Activated CD4-positive, alpha-beta memory T cell treated with anti-CD3 and anti-CD28 coated beads for 36 hours (primary cell): ENCODE measurements around the gene FRRS1. TPM values are rescaled to one million over a fixed set of nuclear protein-coding genes. Genes with fewer than 3 reads are reported as not detected.

Experiments
- CTCF ChIA-PET: fragments of 350-600 bp; sonication (Branson Sonifier 250); formaldehyde crosslinking; loops from one replicate; lab custom pipeline; 2021; ENCODE audit warnings: antibody characterized with exemption, inconsistent platforms; lab: Charles Lee
- POLR2A ChIA-PET: fragments of 350-600 bp; sonication (Branson Sonifier 250); formaldehyde crosslinking; loops from one replicate; lab custom pipeline; 2021; ENCODE audit warnings: antibody characterized with exemption; lab: Charles Lee
- DNase-seq: peaks from one replicate; pipeline ENCODE4 v3.0.0-alpha.2; 2020
- H3K27ac Mint-ChIP-seq: one replicate; pipeline ENCODE4 v1.8.0; 2021; ENCODE audit warnings: mixed read lengths
- H3K27me3 Mint-ChIP-seq: one replicate; pipeline ENCODE4 v1.8.0; 2021; ENCODE audit warnings: mixed read lengths
- H3K36me3 Mint-ChIP-seq: one replicate; pipeline ENCODE4 v1.8.0; 2021; ENCODE audit warnings: mixed read lengths
- H3K4me1 Mint-ChIP-seq: one replicate; pipeline ENCODE4 v1.8.0; 2021; ENCODE audit warnings: low read depth, mixed read lengths
- H3K4me3 Mint-ChIP-seq: one replicate; pipeline ENCODE4 v1.8.0; 2021; ENCODE audit warnings: mild to moderate bottlenecking, mixed read lengths
- H3K9me3 Mint-ChIP-seq: one replicate; pipeline ENCODE4 v1.8.0; 2021; ENCODE audit warnings: mixed read lengths
- intact Hi-C: fragments of 100-400 bp; cut with micrococcal nuclease; formaldehyde crosslinking; loops from one replicate; pipeline ENCODE4 v1.15.1; 2023
- total RNA-seq, 2 experiments: library from RNA; stranded (reverse); gene quantifications; one replicate each; pipeline ENCODE4 v1.2.3, GENCODE V29; 2021

FRRS1 gene
- total RNA-seq, 2 experiments from 2014 or later = 0.64 to 0.77 TPM

DNA sequence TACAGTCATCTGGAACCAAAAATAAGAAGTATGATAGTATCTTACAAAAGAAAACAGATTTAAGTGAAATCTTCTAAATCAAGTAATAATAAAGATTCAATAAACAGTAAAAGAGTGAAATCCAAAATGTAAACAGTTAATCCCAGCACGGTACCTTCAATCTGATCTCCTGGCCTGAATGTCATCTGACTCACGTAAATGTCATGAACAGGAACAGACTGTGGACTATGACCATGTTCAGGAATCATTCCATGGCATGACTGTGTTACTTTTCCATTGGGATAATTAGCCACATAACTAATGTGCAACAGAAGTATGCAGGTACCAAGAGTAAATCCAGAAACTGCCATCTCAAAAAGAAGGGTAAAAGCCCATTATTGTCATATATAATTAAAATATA is 18.0 kb downstream of the FRRS1 start:
- H3K36me3 Mint-ChIP-seq = no peaks in the 10 kb centered on the region
- no peak overlapping the region for H3K4me3 Mint-ChIP-seq
- no peak overlapping the region for H3K27ac Mint-ChIP-seq
- ChIA-PET POLR2A (no interaction called here), CTCF (no interaction called here)
- intact Hi-C loops = no loop called here
- DNase-seq = no peak
- no peaks in the 10 kb centered on the region for H3K27me3 Mint-ChIP-seq
- H3K4me1 Mint-ChIP-seq = peaks cover 19% of the 10 kb centered on the region
- H3K9me3 Mint-ChIP-seq = no peaks in the 10 kb centered on the region

DNA sequence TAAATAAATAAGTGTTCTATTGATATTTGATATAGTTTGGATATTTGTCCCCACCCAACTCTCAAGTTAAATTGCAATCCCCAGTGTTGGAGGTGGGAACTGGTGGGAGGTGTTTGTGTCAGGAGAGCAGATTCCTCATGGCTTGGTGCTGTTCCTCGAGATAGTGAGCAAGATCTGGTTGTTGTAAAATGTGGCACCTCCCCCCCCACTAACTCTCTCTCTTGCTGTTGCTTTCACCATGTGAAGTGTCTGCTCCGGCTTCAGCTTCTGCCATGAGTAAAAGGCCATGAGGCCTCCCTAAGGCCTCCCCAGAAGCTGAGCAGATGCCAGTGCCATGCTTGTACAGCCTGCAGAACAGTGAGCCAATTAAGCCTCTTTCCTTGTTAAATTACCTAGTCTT is 20.8 kb downstream of the FRRS1 start:
- Mint-ChIP-seq H3K36me3 (no peaks in the 10 kb centered on the region), H3K4me1 (peaks cover 10% of the 10 kb centered on the region), H3K4me3 (no peak overlapping the region), H3K27ac (no peak overlapping the region), H3K27me3 (no peaks in the 10 kb centered on the region), H3K9me3 (no peaks in the 10 kb centered on the region)
- POLR2A ChIA-PET = no interaction called here
- intact Hi-C loops = no loop called here
- CTCF ChIA-PET = no interaction called here
- DNase-seq = no peak

- Mint-ChIP-seq H3K27me3 (no peaks in the 10 kb centered on the region), H3K4me3 (no peak overlapping the region), H3K4me1 (peaks cover 5% of the 10 kb centered on the region), H3K36me3 (no peaks in the 10 kb centered on the region), H3K9me3 (no peaks in the 10 kb centered on the region), H3K27ac (no peak overlapping the region)
- ChIA-PET POLR2A (no interaction called here), CTCF (no interaction called here)
- intact Hi-C loops = no loop called here
- DNase-seq = no peak
These were observed 21.4 kb downstream of the FRRS1 start for GRCh38 chr1:99745061-99745460.

GRCh38 chr1:99740141-99740540 is 26.3 kb downstream of the FRRS1 start:
- intact Hi-C loops = no loop called here

GRCh38 chr1:99738858-99739465 is 27.5 kb downstream of the FRRS1 start:
- H3K4me3 Mint-ChIP-seq = no peak overlapping the region
- POLR2A ChIA-PET = no interaction called here
- H3K9me3 Mint-ChIP-seq = no peaks in the 10 kb centered on the region
- H3K27ac Mint-ChIP-seq = no peak overlapping the region
- H3K27me3 Mint-ChIP-seq = no peaks in the 10 kb centered on the region
- no peaks in the 10 kb centered on the region for H3K36me3 Mint-ChIP-seq
- intact Hi-C loops = no loop called here
- no peaks in the 10 kb centered on the region for H3K4me1 Mint-ChIP-seq
- CTCF ChIA-PET = no interaction called here
- no peak for DNase-seq

More at GRCh38 chr1:99740141-99740540, 26.3 kb downstream of the FRRS1 start:
- Mint-ChIP-seq H3K9me3 (no peaks in the 10 kb centered on the region), H3K4me3 (no peak overlapping the region), H3K27ac (no peak overlapping the region), H3K4me1 (no peaks in the 10 kb centered on the region), H3K27me3 (no peaks in the 10 kb centered on the region), H3K36me3 (no peaks in the 10 kb centered on the region)
- ChIA-PET CTCF (no interaction called here), POLR2A (no interaction called here)
- no peak for DNase-seq

GRCh38 chr1:99737016-99737415 is 29.4 kb downstream of the FRRS1 start:
- H3K27ac Mint-ChIP-seq = no peak overlapping the region
- H3K4me3 Mint-ChIP-seq = no peak overlapping the region
- intact Hi-C loops = no loop called here
- H3K27me3 Mint-ChIP-seq = no peaks in the 10 kb centered on the region
- ChIA-PET POLR2A (no interaction called here), CTCF (no interaction called here)
- no peaks in the 10 kb centered on the region for H3K36me3 Mint-ChIP-seq
- H3K9me3 Mint-ChIP-seq = no peaks in the 10 kb centered on the region
- no peaks in the 10 kb centered on the region for H3K4me1 Mint-ChIP-seq
- DNase-seq = no peak

GRCh38 chr1:99735852-99736251 is 30.6 kb downstream of the FRRS1 start:
- intact Hi-C loops = no loop called here
- H3K27me3 Mint-ChIP-seq = no peaks in the 10 kb centered on the region
- H3K36me3 Mint-ChIP-seq = no peaks in the 10 kb centered on the region
- H3K4me3 Mint-ChIP-seq = no peak overlapping the region
- ChIA-PET POLR2A (no interaction called here), CTCF (no interaction called here)
- H3K27ac Mint-ChIP-seq = no peak overlapping the region
- peaks cover 3% of the 10 kb centered on the region for H3K4me1 Mint-ChIP-seq
- no peaks in the 10 kb centered on the region for H3K9me3 Mint-ChIP-seq
- no peak for DNase-seq

- H3K4me3 Mint-ChIP-seq = no peak overlapping the region
- intact Hi-C loops = no loop called here
- DNase-seq = no peak
- no peak overlapping the region for H3K27ac Mint-ChIP-seq
- ChIA-PET POLR2A (interaction anchor here (0.6 kb wide), 1 partner anchor 85 kb away, joined by 4 read pairs; no protein-coding TSS in a partner anchor), CTCF (interaction anchor here (0.5 to 1.4 kb wide), 2 partner anchors 14 to 46 kb away, joined by 3 to 4 read pairs; no protein-coding TSS in a partner anchor)
- H3K9me3 Mint-ChIP-seq = no peaks in the 10 kb centered on the region
- H3K27me3 Mint-ChIP-seq = no peaks in the 10 kb centered on the region
- H3K4me1 Mint-ChIP-seq = peaks cover 3% of the 10 kb centered on the region
- no peaks in the 10 kb centered on the region for H3K36me3 Mint-ChIP-seq
These were observed 35.1 kb downstream of the FRRS1 start for GRCh38 chr1:99731384-99731783.

GRCh38 chr1:99728494-99729235 is 37.8 kb downstream of the FRRS1 start:
- DNase-seq = no peak
- POLR2A ChIA-PET = no interaction called here
- Mint-ChIP-seq H3K9me3 (no peaks in the 10 kb centered on the region), H3K36me3 (no peaks in the 10 kb centered on the region), H3K27ac (no peak overlapping the region), H3K4me3 (no peak overlapping the region), H3K4me1 (peaks cover 3% of the 10 kb centered on the region), H3K27me3 (no peaks in the 10 kb centered on the region)
- intact Hi-C loops = no loop called here
- CTCF ChIA-PET = no interaction called here

GRCh38 chr1:99727575-99728185 is 38.8 kb downstream of the FRRS1 start:
- H3K4me3 Mint-ChIP-seq = no peak overlapping the region
- H3K27ac Mint-ChIP-seq = no peak overlapping the region

DNA sequence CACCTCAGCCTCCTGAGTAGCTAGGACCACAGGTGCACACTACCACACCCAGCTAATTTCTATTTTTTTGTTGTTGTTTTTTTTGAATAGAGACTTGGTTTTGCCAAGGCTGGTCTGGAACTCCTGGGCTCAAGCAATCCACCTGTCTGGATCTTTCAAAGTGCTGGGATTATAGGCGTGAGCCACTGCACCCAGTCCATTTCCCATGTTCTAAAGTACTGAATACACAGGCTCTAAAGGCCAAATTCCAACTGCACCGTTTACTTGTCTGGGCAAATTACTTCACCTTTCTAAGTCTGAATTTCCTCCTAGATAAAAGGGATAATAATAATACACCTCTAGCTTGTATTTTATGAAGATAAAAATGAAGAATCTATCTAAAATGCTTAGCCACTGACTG is 39.6 kb downstream of the FRRS1 start:
- Mint-ChIP-seq H3K27ac (no peak overlapping the region), H3K36me3 (no peaks in the 10 kb centered on the region), H3K4me1 (peaks cover 3% of the 10 kb centered on the region), H3K27me3 (no peaks in the 10 kb centered on the region), H3K9me3 (no peaks in the 10 kb centered on the region), H3K4me3 (no peak overlapping the region)
- POLR2A ChIA-PET = no interaction called here
- intact Hi-C loops = no loop called here
- DNase-seq = no peak
- CTCF ChIA-PET = no interaction called here

More at GRCh38 chr1:99727575-99728185, 38.8 kb downstream of the FRRS1 start:
- Mint-ChIP-seq H3K9me3 (no peaks in the 10 kb centered on the region), H3K4me1 (peaks cover 3% of the 10 kb centered on the region), H3K27me3 (no peaks in the 10 kb centered on the region), H3K36me3 (no peaks in the 10 kb centered on the region)
- ChIA-PET POLR2A (no interaction called here), CTCF (no interaction called here)
- no peak for DNase-seq
- intact Hi-C loops = no loop called here

GRCh38 chr1:99726407-99726806 is 40.0 kb downstream of the FRRS1 start:
- ChIA-PET CTCF (no interaction called here), POLR2A (no interaction called here)
- H3K36me3 Mint-ChIP-seq = no peaks in the 10 kb centered on the region
- intact Hi-C loops = no loop called here
- no peak overlapping the region for H3K4me3 Mint-ChIP-seq
- peaks cover 3% of the 10 kb centered on the region for H3K4me1 Mint-ChIP-seq
- DNase-seq = no peak
- H3K27ac Mint-ChIP-seq = no peak overlapping the region
- H3K9me3 Mint-ChIP-seq = no peaks in the 10 kb centered on the region
- H3K27me3 Mint-ChIP-seq = no peaks in the 10 kb centered on the region
